ENCODE measurements around the gene MT2A.

DNA sequence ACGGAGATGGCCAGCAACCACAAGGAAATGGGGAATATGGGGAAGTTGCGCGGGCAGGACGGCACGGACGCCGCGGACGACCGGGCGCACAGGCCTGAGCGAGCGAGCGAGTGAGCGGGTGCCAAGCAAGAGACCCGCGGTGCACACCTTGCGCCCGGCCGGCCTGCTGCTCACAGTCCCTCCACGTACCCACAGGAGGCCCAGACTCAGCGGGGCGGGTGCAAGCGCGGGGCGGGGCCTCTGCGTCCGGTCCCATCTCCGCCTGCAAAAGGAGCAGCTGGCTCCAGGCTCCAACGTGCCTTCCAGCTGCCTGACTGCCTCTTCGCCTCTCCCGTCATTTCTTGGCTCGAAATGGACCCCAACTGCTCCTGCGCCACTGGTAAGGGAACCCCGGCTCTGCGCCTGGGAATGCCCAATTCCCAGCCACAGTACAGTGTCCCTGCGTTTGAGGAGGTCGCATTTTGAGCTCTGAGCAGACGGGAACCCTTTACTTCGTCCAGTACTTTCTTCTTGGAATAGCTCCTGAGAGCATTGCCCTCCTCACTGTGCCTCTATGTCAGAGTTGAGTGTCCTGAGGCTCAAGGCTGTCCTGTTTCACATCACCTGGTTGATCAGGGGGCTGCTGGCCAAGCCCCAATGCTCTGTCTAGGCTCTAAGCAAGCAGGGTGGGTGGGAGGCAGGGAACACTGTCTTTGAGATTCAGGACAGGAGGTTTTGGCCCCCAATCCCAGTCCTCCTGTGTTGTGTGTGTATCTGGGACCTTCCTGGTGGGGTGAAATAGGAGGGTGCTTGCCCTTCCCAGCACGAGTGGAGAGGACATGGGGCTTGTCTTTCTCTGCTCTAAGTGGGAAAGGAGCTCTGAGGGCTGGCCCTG, 9.1 kb downstream of the MT2A start:
- TF ChIP-seq, protein P1, sequence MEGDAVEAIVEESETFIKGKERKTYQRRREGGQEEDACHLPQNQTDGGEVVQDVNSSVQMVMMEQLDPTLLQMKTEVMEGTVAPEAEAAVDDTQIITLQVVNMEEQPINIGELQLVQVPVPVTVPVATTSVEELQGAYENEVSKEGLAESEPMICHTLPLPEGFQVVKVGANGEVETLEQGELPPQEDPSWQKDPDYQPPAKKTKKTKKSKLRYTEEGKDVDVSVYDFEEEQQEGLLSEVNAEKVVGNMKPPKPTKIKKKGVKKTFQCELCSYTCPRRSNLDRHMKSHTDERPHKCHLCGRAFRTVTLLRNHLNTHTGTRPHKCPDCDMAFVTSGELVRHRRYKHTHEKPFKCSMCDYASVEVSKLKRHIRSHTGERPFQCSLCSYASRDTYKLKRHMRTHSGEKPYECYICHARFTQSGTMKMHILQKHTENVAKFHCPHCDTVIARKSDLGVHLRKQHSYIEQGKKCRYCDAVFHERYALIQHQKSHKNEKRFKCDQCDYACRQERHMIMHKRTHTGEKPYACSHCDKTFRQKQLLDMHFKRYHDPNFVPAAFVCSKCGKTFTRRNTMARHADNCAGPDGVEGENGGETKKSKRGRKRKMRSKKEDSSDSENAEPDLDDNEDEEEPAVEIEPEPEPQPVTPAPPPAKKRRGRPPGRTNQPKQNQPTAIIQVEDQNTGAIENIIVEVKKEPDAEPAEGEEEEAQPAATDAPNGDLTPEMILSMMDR (IDR thresholded peaks at IDR 0.05; ENCODE audit: poor library complexity), result no peak
- TF ChIP-seq EZH2 (IDR thresholded peaks at IDR 0.05; ENCODE audit: borderline replicate concordance) (no peak), EZH2phosphoT487 (IDR thresholded peaks at IDR 0.05; ENCODE audit: low read depth, severe bottlenecking, unreplicated experiment) (no peak)
